ENCODE data around the gene CCDC27. TPM values are rescaled to one million over a fixed set of nuclear protein-coding genes. Genes with fewer than 3 reads are reported as not detected.

CCDC27 gene
- total RNA-seq, 1 donor from 2014 or later: 0.08 TPM

DNA sequence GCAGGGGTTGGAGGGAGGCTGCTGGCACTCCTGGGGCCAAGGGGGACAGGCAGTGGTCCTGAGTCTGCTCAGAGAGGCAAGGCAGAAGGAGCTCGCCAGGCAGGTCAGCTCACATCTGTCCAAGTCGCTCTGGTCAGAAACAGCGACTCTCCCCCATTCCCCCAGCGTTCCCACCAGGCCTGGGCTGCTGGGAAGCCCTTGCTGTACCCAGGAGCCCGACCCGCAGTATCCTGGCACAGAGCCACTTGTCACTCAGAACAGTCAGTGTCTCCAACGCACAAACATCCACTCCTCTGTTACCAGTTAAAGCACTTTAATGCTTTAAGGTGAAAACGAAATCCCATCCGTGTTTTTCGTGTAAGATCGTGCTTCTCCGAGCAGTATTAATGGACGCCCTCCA, 16.6 kb upstream of the CCDC27 start:
- DNase-seq: no peak
- H3K4me3 ChIP-seq: no peak overlapping the region
- peaks cover 46% of the 10 kb centered on the region for H3K36me3 ChIP-seq
- H3K9me3 ChIP-seq (replicated peaks): no peaks in the 10 kb centered on the region
- H3K4me1 ChIP-seq: peaks cover 45% of the 10 kb centered on the region
- H3K27me3 ChIP-seq (ENCODE audit: low read depth): peaks cover 30% of the 10 kb centered on the region
- TF ChIP-seq, protein P1, sequence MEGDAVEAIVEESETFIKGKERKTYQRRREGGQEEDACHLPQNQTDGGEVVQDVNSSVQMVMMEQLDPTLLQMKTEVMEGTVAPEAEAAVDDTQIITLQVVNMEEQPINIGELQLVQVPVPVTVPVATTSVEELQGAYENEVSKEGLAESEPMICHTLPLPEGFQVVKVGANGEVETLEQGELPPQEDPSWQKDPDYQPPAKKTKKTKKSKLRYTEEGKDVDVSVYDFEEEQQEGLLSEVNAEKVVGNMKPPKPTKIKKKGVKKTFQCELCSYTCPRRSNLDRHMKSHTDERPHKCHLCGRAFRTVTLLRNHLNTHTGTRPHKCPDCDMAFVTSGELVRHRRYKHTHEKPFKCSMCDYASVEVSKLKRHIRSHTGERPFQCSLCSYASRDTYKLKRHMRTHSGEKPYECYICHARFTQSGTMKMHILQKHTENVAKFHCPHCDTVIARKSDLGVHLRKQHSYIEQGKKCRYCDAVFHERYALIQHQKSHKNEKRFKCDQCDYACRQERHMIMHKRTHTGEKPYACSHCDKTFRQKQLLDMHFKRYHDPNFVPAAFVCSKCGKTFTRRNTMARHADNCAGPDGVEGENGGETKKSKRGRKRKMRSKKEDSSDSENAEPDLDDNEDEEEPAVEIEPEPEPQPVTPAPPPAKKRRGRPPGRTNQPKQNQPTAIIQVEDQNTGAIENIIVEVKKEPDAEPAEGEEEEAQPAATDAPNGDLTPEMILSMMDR (IDR thresholded peaks at IDR 0.05; ENCODE audit: borderline replicate concordance): no peak
- peak overlapping the region; percentile 62 for H3K27ac ChIP-seq (replicated peaks)
- intact Hi-C loops (cut with micrococcal nuclease): no loop called here

DNA sequence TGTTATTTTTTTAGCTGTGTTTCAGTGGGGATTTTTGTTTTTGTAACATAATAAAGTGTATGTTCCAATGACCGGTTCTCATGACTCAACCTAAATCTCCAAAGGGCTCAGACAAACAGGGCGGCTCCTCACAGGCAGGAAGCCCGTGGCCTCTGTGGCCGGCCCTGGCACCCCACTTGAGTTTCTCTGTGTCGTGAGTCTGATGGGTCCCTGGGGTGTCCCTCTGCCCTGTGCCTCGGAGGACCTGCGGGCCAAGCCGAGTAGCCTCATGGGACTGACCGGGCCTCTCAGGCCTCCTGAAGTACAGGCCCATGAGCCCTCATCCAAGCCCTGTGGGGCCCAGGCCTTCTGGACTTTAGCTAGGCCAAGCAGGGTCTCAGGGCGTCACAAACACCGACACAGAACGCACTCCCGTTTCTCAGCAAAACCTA, 16.1 kb upstream of the CCDC27 start:
- intact Hi-C loops (cut with micrococcal nuclease): no loop called here
- Histone ChIP-seq H3K9me3 (replicated peaks) (no peaks in the 10 kb centered on the region), H3K27ac (replicated peaks) (peak overlapping the region; percentile 62), H3K4me3 (no peak overlapping the region), H3K27me3 (ENCODE audit: low read depth) (peaks cover 25% of the 10 kb centered on the region), H3K36me3 (peaks cover 51% of the 10 kb centered on the region), H3K4me1 (peaks cover 45% of the 10 kb centered on the region)
- no peak for DNase-seq
- TF ChIP-seq, protein P1 (IDR thresholded peaks at IDR 0.05; ENCODE audit: borderline replicate concordance): no peak

DNA sequence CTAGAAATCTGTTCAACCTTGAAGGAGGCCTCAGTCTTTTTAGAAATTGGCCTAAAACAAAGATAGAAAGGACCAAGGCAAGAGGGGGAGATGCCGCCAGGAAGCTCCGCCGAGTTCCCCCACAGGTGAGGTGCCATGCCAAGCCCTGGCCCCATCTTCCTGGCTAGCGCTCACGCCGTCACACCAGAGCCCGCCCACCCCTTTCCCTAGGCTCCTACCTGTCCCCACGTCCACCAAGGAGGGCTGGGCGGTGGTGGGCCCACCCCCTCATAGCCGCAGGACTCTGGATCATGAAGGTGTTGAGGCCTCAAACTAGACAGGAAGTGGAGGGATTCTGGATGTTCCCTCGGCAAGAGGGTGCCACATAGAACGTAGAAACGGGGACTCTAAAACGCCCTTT, 15.5 kb upstream of the CCDC27 start:
- H3K27ac ChIP-seq (replicated peaks): peak overlapping the region; percentile 62
- H3K9me3 ChIP-seq (replicated peaks): no peaks in the 10 kb centered on the region
- DNase-seq: no peak
- peaks cover 40% of the 10 kb centered on the region for H3K4me1 ChIP-seq
- intact Hi-C loops (cut with micrococcal nuclease): no loop called here
- TF ChIP-seq, protein P1 (IDR thresholded peaks at IDR 0.05; ENCODE audit: borderline replicate concordance): no peak
- H3K4me3 ChIP-seq: no peak overlapping the region
- peaks cover 56% of the 10 kb centered on the region for H3K36me3 ChIP-seq
- H3K27me3 ChIP-seq (ENCODE audit: low read depth): peaks cover 20% of the 10 kb centered on the region

DNA sequence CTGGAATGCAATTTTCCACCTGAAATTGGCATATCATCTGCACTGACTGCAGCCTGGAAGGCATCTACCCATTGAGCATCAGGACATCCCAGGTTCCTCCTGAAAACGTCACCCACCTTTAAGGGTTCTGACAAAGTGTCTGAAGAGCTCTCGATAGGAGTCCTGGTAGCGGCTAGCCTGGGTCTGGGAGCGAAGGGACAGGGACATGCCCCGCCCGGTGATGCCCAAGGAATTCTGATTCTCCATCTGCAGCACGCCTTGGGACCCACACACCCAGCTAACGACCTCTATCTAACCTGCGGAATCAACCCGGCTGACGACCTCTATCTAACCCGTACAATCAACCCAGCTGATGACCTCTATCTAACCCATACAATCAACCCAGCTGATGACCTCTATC, 13.3 kb upstream of the CCDC27 start:
- no peak for DNase-seq

DNA sequence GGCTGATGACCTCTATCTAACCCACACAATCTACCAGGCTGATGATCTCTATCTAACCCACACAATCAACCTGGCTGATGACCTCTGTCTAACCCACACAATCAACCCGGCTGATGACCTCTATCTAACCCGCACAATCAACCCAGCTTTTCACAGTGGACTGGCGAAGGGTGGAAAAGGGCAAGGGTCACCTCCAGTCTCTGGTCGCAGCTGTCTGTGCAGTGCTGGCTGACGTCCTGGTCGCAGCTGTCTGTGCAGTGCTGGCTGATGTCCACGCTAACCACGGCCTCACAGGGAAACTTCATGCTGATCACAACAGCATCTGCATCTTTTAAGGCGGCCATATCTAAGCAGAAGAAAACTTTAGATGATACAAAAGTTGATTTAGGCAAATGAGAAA, 12.2 kb upstream of the CCDC27 start:
- H3K27ac ChIP-seq (replicated peaks): no peak overlapping the region
- peaks cover 67% of the 10 kb centered on the region for H3K36me3 ChIP-seq
- no peaks in the 10 kb centered on the region for H3K9me3 ChIP-seq (replicated peaks)
- peaks cover 13% of the 10 kb centered on the region for H3K4me1 ChIP-seq
- H3K27me3 ChIP-seq (ENCODE audit: low read depth): no peaks in the 10 kb centered on the region
- H3K4me3 ChIP-seq: no peak overlapping the region
- TF ChIP-seq, protein P1 (IDR thresholded peaks at IDR 0.05; ENCODE audit: borderline replicate concordance): no peak
- no peak for DNase-seq
- intact Hi-C loops (cut with micrococcal nuclease): no loop called here

More for the DNA sequence above, 13.3 kb upstream of the CCDC27 start:
- Histone ChIP-seq H3K9me3 (replicated peaks) (no peaks in the 10 kb centered on the region), H3K36me3 (peaks cover 67% of the 10 kb centered on the region), H3K27me3 (ENCODE audit: low read depth) (no peaks in the 10 kb centered on the region), H3K4me1 (peaks cover 17% of the 10 kb centered on the region), H3K27ac (replicated peaks) (no peak overlapping the region), H3K4me3 (no peak overlapping the region)
- intact Hi-C loops (cut with micrococcal nuclease): no loop called here
- TF ChIP-seq, protein P1 (IDR thresholded peaks at IDR 0.05; ENCODE audit: borderline replicate concordance): no peak

Measured in left ventricle myocardium inferior (tissue), 1 donor.